Fibroblast of the aortic adventitia (primary cell): ENCODE data around the gene CEACAM16. TPM values are rescaled to one million over a fixed set of nuclear protein-coding genes. Genes with fewer than 3 reads are reported as not detected.
"Not testable (repeated sequence)": the region's sequence is repeated elsewhere in the genome, so short reads cannot be mapped to it uniquely, and the experiment has no call there.

ENCODE experiments used
- DNase-seq: peaks from one replicate; pipeline ENCODE4 v3.0.0-alpha.2; 2010; ENCODE audit warnings: low read depth
- H3K4me3 ChIP-seq: 2 replicates; pipeline ENCODE4 v1.5.1; 2011; ENCODE audit warnings: low read depth, mild to moderate bottlenecking, control low read depth, low read length, moderate library complexity
- total RNA-seq: library from RNA; depleted of rRNA; stranded (reverse); fragments of >200 nt; gene quantifications from 2 replicates; pipeline ENCODE4 v1.2.3, GENCODE V29; 2012; ENCODE audit warnings: low replicate concordance
- TF ChIP-seq, protein P1 (sequence below): IDR thresholded peaks from 2 replicates; pipeline ENCODE4 v1.5.1; 2011; ENCODE audit warnings: mild to moderate bottlenecking, low read length, control low read depth, inconsistent platforms; ENCODE audit not compliant: insufficient read depth

The CEACAM16 gene
- total RNA-seq, 1 donor: not detected

DNA sequence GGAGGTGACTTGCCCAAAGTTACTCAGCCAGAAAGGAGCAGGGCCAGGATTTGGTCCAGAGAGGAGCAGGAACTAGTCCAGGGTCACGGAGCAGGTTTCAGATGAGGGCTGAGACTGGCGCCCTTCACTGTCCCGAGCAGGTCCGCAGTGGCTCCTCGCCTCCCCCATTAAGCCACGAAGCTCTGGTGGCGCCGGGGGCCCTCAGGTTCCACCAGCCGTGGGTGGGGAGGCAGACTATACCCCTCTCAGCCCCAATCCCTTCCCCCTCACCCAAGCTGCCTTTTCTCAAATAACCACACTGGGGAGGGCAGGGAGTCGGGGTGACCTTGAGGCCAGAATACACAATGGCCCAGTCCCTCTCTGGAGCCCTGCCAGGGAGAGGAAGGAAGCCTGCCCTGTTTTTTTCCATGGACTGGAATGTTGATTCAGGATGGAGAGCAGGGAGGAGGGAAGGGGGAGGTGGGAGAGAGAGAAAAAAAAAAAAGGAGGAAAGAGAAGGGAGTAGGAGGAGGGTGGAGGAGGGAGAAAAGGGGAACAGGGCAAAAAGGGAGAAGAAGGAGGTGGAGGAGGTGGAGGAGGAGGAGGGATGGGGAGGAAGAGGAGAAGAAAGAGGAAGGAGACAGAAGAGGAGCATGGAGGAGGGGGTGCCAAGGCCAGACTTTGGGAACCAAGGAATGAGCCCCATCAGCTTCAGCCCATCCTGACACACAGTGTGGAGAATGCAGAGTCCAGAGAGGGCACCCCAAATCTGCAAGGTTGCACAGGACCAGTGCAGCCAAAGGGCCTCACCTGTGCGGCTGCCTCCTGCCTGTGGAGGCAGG lies 19.7 kb downstream of the CEACAM16 start:
- peak; percentile 89 for DNase-seq
- TF ChIP-seq, protein P1, sequence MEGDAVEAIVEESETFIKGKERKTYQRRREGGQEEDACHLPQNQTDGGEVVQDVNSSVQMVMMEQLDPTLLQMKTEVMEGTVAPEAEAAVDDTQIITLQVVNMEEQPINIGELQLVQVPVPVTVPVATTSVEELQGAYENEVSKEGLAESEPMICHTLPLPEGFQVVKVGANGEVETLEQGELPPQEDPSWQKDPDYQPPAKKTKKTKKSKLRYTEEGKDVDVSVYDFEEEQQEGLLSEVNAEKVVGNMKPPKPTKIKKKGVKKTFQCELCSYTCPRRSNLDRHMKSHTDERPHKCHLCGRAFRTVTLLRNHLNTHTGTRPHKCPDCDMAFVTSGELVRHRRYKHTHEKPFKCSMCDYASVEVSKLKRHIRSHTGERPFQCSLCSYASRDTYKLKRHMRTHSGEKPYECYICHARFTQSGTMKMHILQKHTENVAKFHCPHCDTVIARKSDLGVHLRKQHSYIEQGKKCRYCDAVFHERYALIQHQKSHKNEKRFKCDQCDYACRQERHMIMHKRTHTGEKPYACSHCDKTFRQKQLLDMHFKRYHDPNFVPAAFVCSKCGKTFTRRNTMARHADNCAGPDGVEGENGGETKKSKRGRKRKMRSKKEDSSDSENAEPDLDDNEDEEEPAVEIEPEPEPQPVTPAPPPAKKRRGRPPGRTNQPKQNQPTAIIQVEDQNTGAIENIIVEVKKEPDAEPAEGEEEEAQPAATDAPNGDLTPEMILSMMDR: no peak
- H3K4me3 ChIP-seq: peak overlapping the region; percentile 35

DNA sequence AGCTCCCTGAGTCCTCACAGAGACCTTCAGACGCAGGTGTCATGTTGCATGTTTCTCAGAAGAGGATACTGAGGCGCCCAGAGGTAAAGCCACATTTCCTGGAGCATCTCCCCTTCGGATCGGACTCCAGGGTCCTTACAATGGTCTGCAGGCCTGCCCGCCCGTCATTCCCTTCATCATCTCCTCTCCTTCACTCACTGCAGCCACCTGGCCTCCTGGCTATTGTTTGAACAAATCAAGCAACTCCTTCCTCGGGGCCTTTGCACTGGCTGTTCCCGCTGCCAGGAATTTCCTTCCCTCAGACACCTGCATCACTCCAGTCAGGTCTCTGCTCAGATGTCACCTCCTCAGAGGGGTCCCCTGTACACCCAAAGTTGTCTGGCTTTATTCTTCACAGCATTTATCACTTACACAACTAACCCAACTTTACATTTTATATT lies 20.3 kb downstream of the CEACAM16 start:
- DNase-seq: no peak
- H3K4me3 ChIP-seq: no peak overlapping the region
- TF ChIP-seq, protein P1: no peak

DNA sequence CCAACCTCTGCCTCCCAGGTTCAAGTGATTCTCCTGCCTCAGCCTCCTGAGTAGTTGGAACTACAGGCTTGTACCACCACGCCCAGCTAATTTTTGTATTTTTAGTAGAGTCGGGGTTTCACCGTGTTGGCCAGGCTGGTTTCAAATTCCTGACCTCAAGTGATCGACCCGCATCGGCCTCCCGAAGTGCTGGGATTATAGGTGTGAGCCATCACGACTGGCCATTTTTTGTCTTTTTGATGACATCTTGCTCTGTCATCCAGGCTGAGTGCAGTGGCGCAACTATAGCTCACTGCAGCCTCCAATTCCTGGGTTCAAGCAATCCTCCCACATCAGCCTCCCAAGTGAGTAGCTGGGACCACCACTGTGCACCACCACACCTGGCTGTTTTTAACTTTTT lies 21.4 kb downstream of the CEACAM16 start:
- DNase-seq: not testable (repeated sequence)

DNA sequence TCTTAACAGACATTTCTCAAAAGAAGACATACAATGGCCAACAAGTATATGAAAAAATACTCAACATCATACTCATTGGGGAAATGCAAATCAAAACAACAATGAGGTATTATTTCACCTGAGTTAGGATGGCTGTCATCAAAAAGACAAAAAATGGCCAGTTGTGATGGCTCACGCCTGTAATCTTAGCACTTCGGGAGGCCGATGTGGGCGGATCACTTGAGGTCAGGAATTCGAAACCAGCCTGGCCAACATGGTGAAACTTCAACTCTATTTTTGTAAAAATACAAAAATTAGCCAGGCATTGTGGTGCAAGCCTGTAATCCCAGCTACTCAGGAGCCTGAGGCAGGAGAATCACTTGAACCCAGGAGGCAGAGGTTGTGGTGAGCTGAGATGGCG lies 22.0 kb downstream of the CEACAM16 start:
- TF ChIP-seq, protein P1: no peak
- no peak overlapping the region for H3K4me3 ChIP-seq
- DNase-seq: peak; percentile 37

More for the DNA sequence above, 21.4 kb downstream of the CEACAM16 start:
- H3K4me3 ChIP-seq: not testable (repeated sequence)

DNA sequence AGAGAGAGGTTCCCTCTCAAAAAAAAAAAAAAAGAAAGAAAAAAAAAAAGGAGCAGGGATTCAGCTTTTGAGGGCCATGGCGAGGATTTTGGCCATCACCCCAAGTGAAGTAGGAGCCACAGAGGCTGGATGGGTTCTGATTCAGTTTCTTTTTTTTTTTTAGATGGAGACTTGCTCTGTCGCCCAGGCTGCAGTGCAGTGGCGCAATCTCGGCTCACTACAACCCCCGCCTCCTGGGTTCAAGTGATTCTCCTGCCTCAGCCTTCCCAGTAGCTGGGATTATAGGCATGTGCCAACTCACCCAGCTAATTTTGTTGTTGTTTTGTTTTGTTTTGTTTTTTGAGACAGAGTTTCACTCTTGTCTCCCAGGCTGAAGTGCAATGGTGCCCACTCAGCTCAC lies 22.4 kb downstream of the CEACAM16 start:
- H3K4me3 ChIP-seq, DNase-seq: not testable (repeated sequence)

DNA sequence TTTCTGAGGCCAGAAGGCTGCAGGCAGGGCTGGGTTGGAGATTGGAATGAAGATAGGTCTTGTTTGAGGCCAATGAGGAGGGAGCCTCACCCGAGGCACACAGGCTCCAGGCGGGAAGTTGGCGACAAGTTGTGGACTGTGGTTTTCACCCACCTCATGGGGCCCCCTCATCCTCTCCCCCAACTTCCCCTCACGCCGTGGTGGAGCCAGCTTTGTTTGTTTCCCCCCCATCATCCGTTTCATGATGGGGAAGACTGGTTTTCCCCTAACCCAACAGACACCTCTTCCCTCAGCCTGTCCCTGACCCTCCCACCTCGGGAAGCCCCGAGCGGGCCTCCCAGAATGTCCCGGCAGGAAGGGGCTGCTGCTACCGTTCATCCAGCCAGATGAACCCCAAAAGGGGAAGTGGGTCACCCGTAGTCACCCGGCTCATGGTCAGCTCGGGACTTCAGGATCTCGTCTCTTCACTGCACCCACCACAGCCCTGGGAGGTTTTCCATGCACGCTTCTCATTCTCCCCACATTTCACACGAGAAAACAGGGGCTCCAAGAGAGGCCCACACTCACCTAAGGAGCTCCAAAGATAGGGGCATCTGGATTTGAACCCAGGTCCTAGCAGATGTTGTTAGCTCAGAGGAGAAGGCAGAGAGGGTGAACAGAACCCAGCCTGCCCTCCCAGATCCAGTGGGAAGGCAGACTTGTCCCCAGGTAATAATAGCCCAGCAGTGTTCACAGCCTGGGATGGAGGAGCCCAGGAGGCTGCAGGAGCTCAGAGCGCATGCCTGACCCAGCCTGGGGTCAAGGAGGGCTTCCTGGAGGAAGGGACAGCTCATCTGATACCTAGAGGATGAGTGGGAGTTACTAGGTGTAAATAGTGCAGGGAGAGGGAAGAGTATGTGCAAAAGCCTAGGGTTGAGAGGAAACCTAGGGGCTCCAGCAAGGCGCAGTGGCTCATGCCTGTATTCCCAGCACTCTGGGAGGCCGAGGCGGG lies 23.5 kb downstream of the CEACAM16 start:
- TF ChIP-seq, protein P1: no peak
- DNase-seq: no peak

DNA sequence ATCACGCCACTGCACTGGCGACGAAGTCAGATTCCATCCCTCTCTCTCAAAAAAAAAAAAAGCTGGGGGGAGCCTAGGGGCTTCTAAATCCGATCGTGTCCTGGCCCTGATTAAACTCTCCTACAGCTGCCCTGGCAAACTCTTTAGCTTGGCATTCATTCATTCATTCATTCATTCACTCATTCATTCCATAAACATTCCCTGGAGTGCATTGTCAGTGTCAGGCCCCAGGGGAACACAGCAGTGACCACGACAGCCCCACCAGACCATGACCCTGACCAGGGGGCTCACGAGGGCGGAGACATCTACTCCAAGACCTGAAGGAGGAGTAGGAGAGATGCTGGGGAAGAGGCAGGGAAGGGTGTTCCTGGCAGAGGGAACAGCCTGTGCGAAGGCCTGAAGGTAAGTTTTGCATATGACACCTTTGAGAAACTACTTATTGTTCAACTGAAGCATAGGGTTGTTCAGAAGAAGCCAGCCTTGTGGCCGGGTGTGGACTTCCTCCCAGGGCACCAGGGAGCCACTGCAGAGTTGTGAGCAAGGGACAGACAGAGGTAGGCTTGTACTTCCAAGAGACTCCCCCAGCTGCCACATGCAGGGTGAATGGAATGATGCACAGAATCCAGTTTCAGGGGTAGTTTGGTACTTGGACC lies 24.5 kb downstream of the CEACAM16 start:
- TF ChIP-seq, protein P1: no peak
- H3K4me3 ChIP-seq: no peak overlapping the region
- DNase-seq: no peak

More for the DNA sequence above, 23.5 kb downstream of the CEACAM16 start:
- no peak overlapping the region for H3K4me3 ChIP-seq
